ENCODE results near the gene DLAT. TPM values are rescaled to one million over a fixed set of nuclear protein-coding genes. Genes with fewer than 3 reads are reported as not detected.

The DLAT gene
- polyA plus RNA-seq, 2 of the 4 experiments (the other 2 are of a cell fraction) = 32.5 to 42.8 TPM

GRCh38 chr11:112049777-112050176 lies 24.6 kb downstream of the DLAT start:
- H3K4me2 ChIP-seq = no peak overlapping the region
- 50% methylated on average over 2 of the region's 2 CpGs for WGBS (ENCODE audit: missing lambda C conversion rate)
- no peak overlapping the region for H3K4me3 ChIP-seq
- no peaks in the 10 kb centered on the region for H3K9me3 ChIP-seq
- no peak for DNase-seq (ENCODE audit: low read depth in 1 of 2, low spot score in 1 of 2)
- ChIA-PET POLR2A (no interaction called here), CTCF (no interaction called here)
- no peak for FAIRE-seq
- no peaks in the 10 kb centered on the region for H3K4me1 ChIP-seq
- no peak overlapping the region for H3K27ac ChIP-seq
- ATAC-seq = no peak
- no peak for TF ChIP-seq NR3C1 (IDR thresholded peaks at IDR 0.05)
- no peak for TF ChIP-seq ATOH8 (CRISPR knock-in tag; IDR thresholded peaks at IDR 0.05; ENCODE audit: low read depth)
- TF ChIP-seq RCOR1 (IDR thresholded peaks at IDR 0.05; ENCODE audit: low read depth, low read length) = no peak

GRCh38 chr11:112050721-112051120 lies 25.5 kb downstream of the DLAT start:
- ChIA-PET POLR2A (no interaction called here), CTCF (no interaction called here)
- H3K9me3 ChIP-seq = no peaks in the 10 kb centered on the region
- ATAC-seq (no peak), FAIRE-seq (no peak), DNase-seq (ENCODE audit: low read depth in 1 of 2, low spot score in 1 of 2) (no peak)
- no peak overlapping the region for H3K4me3 ChIP-seq
- 81% methylated on average over 3 of the region's 3 CpGs for WGBS (ENCODE audit: missing lambda C conversion rate)
- H3K4me2 ChIP-seq = no peak overlapping the region
- TF ChIP-seq HMGXB4 (CRISPR knock-in tag; IDR thresholded peaks at IDR 0.05; ENCODE audit: borderline replicate concordance) (no peak), REST (IDR thresholded peaks at IDR 0.05) (no peak), RFX5 (IDR thresholded peaks at IDR 0.05) (no peak), MAFK (IDR thresholded peaks at IDR 0.05; ENCODE audit: partially characterized antibody) (no peak), SREBF2 (IDR thresholded peaks at IDR 0.05) (no peak), ZC3H11A (IDR thresholded peaks at IDR 0.05) (no peak), HOXB5 (CRISPR knock-in tag; IDR thresholded peaks at IDR 0.05) (no peak), ESRRA (IDR thresholded peaks at IDR 0.05; ENCODE audit: borderline replicate concordance, low read length) (no peak)
- H3K27ac ChIP-seq = no peak overlapping the region
- H3K4me1 ChIP-seq = no peaks in the 10 kb centered on the region

- no peak for DNase-seq (ENCODE audit: low read depth in 1 of 2, low spot score in 1 of 2)
- POLR2A ChIA-PET = no interaction called here
Measured at GRCh38 chr11:112051768-112052167, 26.6 kb downstream of the DLAT start.

More at GRCh38 chr11:112051768-112052167, 26.6 kb downstream of the DLAT start:
- Histone ChIP-seq H3K4me2 (no peak overlapping the region), H3K27ac (no peak overlapping the region), H3K4me3 (no peak overlapping the region), H3K4me1 (no peaks in the 10 kb centered on the region), H3K9me3 (no peaks in the 10 kb centered on the region)
- ATAC-seq (no peak), FAIRE-seq (no peak)
- CTCF ChIA-PET = no interaction called here
- TF ChIP-seq HEYL (CRISPR knock-in tag; IDR thresholded peaks at IDR 0.05) (no peak), USF2 (IDR thresholded peaks at IDR 0.05) (no peak), CBX8 (IDR thresholded peaks at IDR 0.05) (no peak), CBX2 (IDR thresholded peaks at IDR 0.05; ENCODE audit: borderline replicate concordance, low read depth) (no peak)
- WGBS (ENCODE audit: missing lambda C conversion rate) = 96% methylated on average over 3 of the region's 3 CpGs

Data from A549 (cell line).